ENCODE results near the gene SERPINA1.

The SERPINA1 gene

GRCh38 chr14:94406910-94407309 lies 18.5 kb upstream of the SERPINA1 start:
- ChIA-PET CTCF (no interaction called here), POLR2A (no interaction called here)
- no peak for DNase-seq (ENCODE audit: extremely low spot score)
- TF ChIP-seq HDGF (IDR thresholded peaks at IDR 0.05; ENCODE audit: borderline replicate concordance) (no peak), FOXM1 (IDR thresholded peaks at IDR 0.05; ENCODE audit: borderline replicate concordance) (no peak), ELF4 (IDR thresholded peaks at IDR 0.05) (no peak), LEF1 (IDR thresholded peaks at IDR 0.05; ENCODE audit: borderline replicate concordance) (no peak), BHLHE40 (IDR thresholded peaks at IDR 0.05; ENCODE audit: borderline replicate concordance) (no peak), SP1 (IDR thresholded peaks at IDR 0.05) (no peak), ZNF384 (IDR thresholded peaks at IDR 0.05) (no peak)

- POLR2A ChIA-PET, result no interaction called here
- TF ChIP-seq SP1 (IDR thresholded peaks at IDR 0.05) (no peak), ARNT (IDR thresholded peaks at IDR 0.05) (no peak), BHLHE40 (IDR thresholded peaks at IDR 0.05; ENCODE audit: borderline replicate concordance) (no peak), PKNOX1 (IDR thresholded peaks at IDR 0.05) (no peak), TARDBP (IDR thresholded peaks at IDR 0.05) (no peak), FOXM1 (IDR thresholded peaks at IDR 0.05; ENCODE audit: borderline replicate concordance) (no peak), FOXA1 (IDR thresholded peaks at IDR 0.05) (no peak), NFRKB (IDR thresholded peaks at IDR 0.05) (no peak), ZNF384 (IDR thresholded peaks at IDR 0.05) (no peak), CTBP1 (IDR thresholded peaks at IDR 0.05; ENCODE audit: borderline replicate concordance) (no peak), LEF1 (IDR thresholded peaks at IDR 0.05; ENCODE audit: borderline replicate concordance) (no peak), HDGF (IDR thresholded peaks at IDR 0.05; ENCODE audit: borderline replicate concordance) (no peak), FOXK2 (IDR thresholded peaks at IDR 0.05) (no peak), ELF4 (IDR thresholded peaks at IDR 0.05) (no peak), SUZ12 (IDR thresholded peaks at IDR 0.05) (no peak), L3MBTL2 (conservative IDR thresholded peaks at IDR 0.05) (no peak)
- no peak for DNase-seq (ENCODE audit: extremely low spot score)
- CTCF ChIA-PET, result no interaction called here
Measured at GRCh38 chr14:94405486-94405885, 17.1 kb upstream of the SERPINA1 start.

- TF ChIP-seq NFRKB (IDR thresholded peaks at IDR 0.05), result no peak
- no peak for TF ChIP-seq FOXK2 (IDR thresholded peaks at IDR 0.05)
- no peak for TF ChIP-seq FOXA1 (IDR thresholded peaks at IDR 0.05)
- no peak for TF ChIP-seq SP1 (IDR thresholded peaks at IDR 0.05)
- no peak for TF ChIP-seq L3MBTL2 (conservative IDR thresholded peaks at IDR 0.05)
- TF ChIP-seq ELF4 (IDR thresholded peaks at IDR 0.05), result no peak
- TF ChIP-seq HDGF (IDR thresholded peaks at IDR 0.05; ENCODE audit: borderline replicate concordance), result no peak
- no peak for TF ChIP-seq SUZ12 (IDR thresholded peaks at IDR 0.05)
- TF ChIP-seq LEF1 (IDR thresholded peaks at IDR 0.05; ENCODE audit: borderline replicate concordance), result no peak
- TF ChIP-seq CTBP1 (IDR thresholded peaks at IDR 0.05; ENCODE audit: borderline replicate concordance), result no peak
- TF ChIP-seq FOXM1 (IDR thresholded peaks at IDR 0.05; ENCODE audit: borderline replicate concordance), result no peak
- no peak for TF ChIP-seq TARDBP (IDR thresholded peaks at IDR 0.05)
- CTCF ChIA-PET, result no interaction called here
- DNase-seq (ENCODE audit: extremely low spot score), result no peak
- POLR2A ChIA-PET, result no interaction called here
Measured at GRCh38 chr14:94404561-94404960, 16.2 kb upstream of the SERPINA1 start.

GRCh38 chr14:94403312-94403932 lies 15.0 kb upstream of the SERPINA1 start:
- ChIA-PET POLR2A (no interaction called here), CTCF (no interaction called here)
- TF ChIP-seq SUZ12 (IDR thresholded peaks at IDR 0.05), result no peak
- TF ChIP-seq NFRKB (IDR thresholded peaks at IDR 0.05), result no peak
- TF ChIP-seq FOXA1 (IDR thresholded peaks at IDR 0.05), result no peak
- no peak for TF ChIP-seq ELF4 (IDR thresholded peaks at IDR 0.05)
- no peak for TF ChIP-seq TARDBP (IDR thresholded peaks at IDR 0.05)
- TF ChIP-seq PKNOX1 (IDR thresholded peaks at IDR 0.05), result no peak
- TF ChIP-seq SP1 (IDR thresholded peaks at IDR 0.05), result no peak
- no peak for TF ChIP-seq FOXK2 (IDR thresholded peaks at IDR 0.05)
- no peak for TF ChIP-seq HDGF (IDR thresholded peaks at IDR 0.05; ENCODE audit: borderline replicate concordance)
- no peak for TF ChIP-seq LEF1 (IDR thresholded peaks at IDR 0.05; ENCODE audit: borderline replicate concordance)
- TF ChIP-seq L3MBTL2 (conservative IDR thresholded peaks at IDR 0.05), result no peak
- TF ChIP-seq ARNT (IDR thresholded peaks at IDR 0.05), result no peak
- no peak for TF ChIP-seq BHLHE40 (IDR thresholded peaks at IDR 0.05; ENCODE audit: borderline replicate concordance)
- TF ChIP-seq ZNF384 (IDR thresholded peaks at IDR 0.05), result no peak
- DNase-seq (ENCODE audit: extremely low spot score), result no peak

- ChIA-PET POLR2A (no interaction called here), CTCF (no interaction called here)
- TF ChIP-seq SUZ12 (IDR thresholded peaks at IDR 0.05) (no peak), SP1 (IDR thresholded peaks at IDR 0.05) (no peak), PKNOX1 (IDR thresholded peaks at IDR 0.05) (no peak), TARDBP (IDR thresholded peaks at IDR 0.05) (no peak), L3MBTL2 (conservative IDR thresholded peaks at IDR 0.05) (no peak)
- DNase-seq (ENCODE audit: extremely low spot score), result no peak
Measured at GRCh38 chr14:94401083-94401482, 12.7 kb upstream of the SERPINA1 start.

- no peak for DNase-seq (ENCODE audit: extremely low spot score)
- TF ChIP-seq PKNOX1 (IDR thresholded peaks at IDR 0.05) (no peak), LEF1 (IDR thresholded peaks at IDR 0.05; ENCODE audit: borderline replicate concordance) (no peak), ZNF384 (IDR thresholded peaks at IDR 0.05) (no peak), HDGF (IDR thresholded peaks at IDR 0.05; ENCODE audit: borderline replicate concordance) (no peak), CTBP1 (IDR thresholded peaks at IDR 0.05; ENCODE audit: borderline replicate concordance) (no peak), ELF4 (IDR thresholded peaks at IDR 0.05) (no peak), NFRKB (IDR thresholded peaks at IDR 0.05) (no peak), FOXA1 (IDR thresholded peaks at IDR 0.05) (no peak), L3MBTL2 (conservative IDR thresholded peaks at IDR 0.05) (no peak), SP1 (IDR thresholded peaks at IDR 0.05) (no peak), FOXK2 (IDR thresholded peaks at IDR 0.05) (no peak), SUZ12 (IDR thresholded peaks at IDR 0.05) (no peak), BHLHE40 (IDR thresholded peaks at IDR 0.05; ENCODE audit: borderline replicate concordance) (no peak), ARNT (IDR thresholded peaks at IDR 0.05) (no peak)
- ChIA-PET POLR2A (no interaction called here), CTCF (no interaction called here)
Measured at GRCh38 chr14:94400422-94400841, 12.0 kb upstream of the SERPINA1 start.

Data from HEK293T (cell line).